ENCODE measurements around the gene NALCN.

- TF ChIP-seq CTCF (IDR thresholded peaks at IDR 0.05; ENCODE audit: low read depth, low read length) (no peak), EZH2phosphoT487 (IDR thresholded peaks at IDR 0.05; ENCODE audit: low read depth) (no peak)
Measured at GRCh38 chr13:101019126-101019525, 397.2 kb downstream of the NALCN start.

Data from OCI-LY3 (cell line).